ENCODE results near the gene ANKRD6.

Gene ANKRD6

GRCh38 chr6:89657445-89658158 is 224.7 kb downstream of the ANKRD6 start:
- no peak for DNase-seq (ENCODE audit: low spot score)

GRCh38 chr6:89660981-89661380 is 228.0 kb downstream of the ANKRD6 start:
- no peak for DNase-seq (ENCODE audit: low spot score)

GRCh38 chr6:89661559-89661958 is 228.6 kb downstream of the ANKRD6 start:
- DNase-seq (ENCODE audit: low spot score): no peak

GRCh38 chr6:89662659-89663223 is 229.8 kb downstream of the ANKRD6 start:
- no peak for DNase-seq (ENCODE audit: low spot score)

- DNase-seq (ENCODE audit: low spot score): no peak
Measured at GRCh38 chr6:89667872-89668556, 235.1 kb downstream of the ANKRD6 start.

- DNase-seq (ENCODE audit: low spot score): no peak
Measured at GRCh38 chr6:89669002-89669401, 236.1 kb downstream of the ANKRD6 start.

- DNase-seq (ENCODE audit: low spot score): no peak
Measured at GRCh38 chr6:89670935-89671565, 238.1 kb downstream of the ANKRD6 start.

- no peak for DNase-seq (ENCODE audit: low spot score)
Measured at GRCh38 chr6:89675949-89676748, 243.2 kb downstream of the ANKRD6 start.

GRCh38 chr6:89678531-89678930 is 245.6 kb downstream of the ANKRD6 start:
- no peak for DNase-seq (ENCODE audit: low spot score)

- DNase-seq (ENCODE audit: low spot score): no peak
Measured at GRCh38 chr6:89679215-89680120, 246.5 kb downstream of the ANKRD6 start.

GRCh38 chr6:89680150-89680549 is 247.2 kb downstream of the ANKRD6 start:
- no peak for DNase-seq (ENCODE audit: low spot score)

GRCh38 chr6:89680551-89680950 is 247.6 kb downstream of the ANKRD6 start:
- no peak for DNase-seq (ENCODE audit: low spot score)

- DNase-seq (ENCODE audit: low spot score): no peak
Measured at GRCh38 chr6:89681983-89682564, 249.1 kb downstream of the ANKRD6 start.

- no peak for DNase-seq (ENCODE audit: low spot score)
Measured at GRCh38 chr6:89682991-89683390, 250.0 kb downstream of the ANKRD6 start.
